Neuronal stem cell (in vitro differentiated cells): ENCODE measurements around the gene CCDC9B.

Source experiments
- DNase-seq: peaks from one replicate; pipeline ENCODE4 v3.0.0-alpha.2; 2013; ENCODE audit warnings: low spot score
- H2AFZ ChIP-seq: one replicate; pipeline ENCODE4 v1.6.1; 2013; ENCODE audit warnings: mild to moderate bottlenecking, low read length, inconsistent platforms
- H2AK5ac ChIP-seq: 2 replicates; pipeline ENCODE4 v1.6.1; 2013; ENCODE audit warnings: low read depth, mild to moderate bottlenecking, inconsistent platforms, low read length, moderate library complexity, mixed read lengths
- H2BK120ac ChIP-seq: 2 replicates; pipeline ENCODE4 v1.6.1; 2013; ENCODE audit warnings: low read depth, mild to moderate bottlenecking, inconsistent platforms, low read length, moderate library complexity, mixed read lengths
- H2BK12ac ChIP-seq: one replicate; pipeline ENCODE4 v1.6.1; 2013; ENCODE audit warnings: low read length, inconsistent platforms
- H2BK15ac ChIP-seq: 2 replicates; pipeline ENCODE4 v1.6.1; 2013; ENCODE audit warnings: mild to moderate bottlenecking, low read length, inconsistent platforms, mixed read lengths
- H2BK5ac ChIP-seq: one replicate; pipeline ENCODE4 v1.6.1; 2013; ENCODE audit warnings: inconsistent platforms, mild to moderate bottlenecking, low read length, moderate library complexity
- H3K14ac ChIP-seq: one replicate; pipeline ENCODE4 v1.6.1; 2013; ENCODE audit warnings: low read length, inconsistent platforms
- H3K18ac ChIP-seq: 2 replicates; pipeline ENCODE4 v1.6.1; 2013; ENCODE audit warnings: low read length, inconsistent platforms
- H3K23ac ChIP-seq: 2 replicates; pipeline ENCODE4 v1.6.1; 2013; ENCODE audit warnings: low read depth, mild to moderate bottlenecking, mixed read lengths, low read length, inconsistent platforms; ENCODE audit not compliant: poor library complexity
- H3K27ac ChIP-seq: replicated peaks from 3 replicates; pipeline ENCODE4 v1.5.1; 2013; ENCODE audit warnings: low read length, inconsistent platforms
- H3K27me3 ChIP-seq, 3 experiments: 2 replicates each; pipeline ENCODE4 v1.6.1; 2013; ENCODE audit warnings: low read length in 3 of 3, mild to moderate bottlenecking in 2 of 3, inconsistent platforms in 1 of 3, low read depth in 1 of 3, mixed read lengths in 1 of 3, moderate library complexity in 1 of 3; ENCODE audit not compliant: control insufficient read depth in 3 of 3, insufficient read depth in 3 of 3
- H3K36me3 ChIP-seq, 2 donors: replicated peaks in 1 of 2; 2 replicates each; pipeline ENCODE4 v1.6.1; 2013; ENCODE audit warnings: low read length in 2 of 2; ENCODE audit not compliant: control insufficient read depth in 2 of 2, insufficient read depth in 2 of 2
- H3K4ac ChIP-seq: 2 replicates; pipeline ENCODE4 v1.6.1; 2013; ENCODE audit warnings: inconsistent platforms, mild to moderate bottlenecking, low read length, moderate library complexity
- H3K4me1 ChIP-seq, 2 donors: 1 replicate in 1 of 2; 2 replicates in 1 of 2; pipeline ENCODE4 v1.6.1; 2013; ENCODE audit warnings: low read length in 2 of 2, low read depth in 1 of 2; ENCODE audit not compliant: control insufficient read depth in 2 of 2, insufficient read depth in 1 of 2
- H3K4me2 ChIP-seq: one replicate; pipeline ENCODE4 v1.6.1; 2013; ENCODE audit warnings: mild to moderate bottlenecking, low read length, inconsistent platforms; ENCODE audit not compliant: insufficient read depth, poor library complexity, severe bottlenecking
- H3K4me3 ChIP-seq, 2 donors: 2 replicates each; pipeline ENCODE4 v1.5.1; 2013; ENCODE audit warnings: low read length in 2 of 2, mild to moderate bottlenecking in 2 of 2, inconsistent platforms in 1 of 2, moderate library complexity in 1 of 2
- H3K79me1 ChIP-seq: one replicate; pipeline ENCODE4 v1.6.1; 2013; ENCODE audit warnings: low read depth, mild to moderate bottlenecking, inconsistent platforms, low read length, moderate library complexity
- H3K9ac ChIP-seq: one replicate; pipeline ENCODE4 v1.6.1; 2013; ENCODE audit warnings: mild to moderate bottlenecking, low read depth, low read length, inconsistent platforms; ENCODE audit not compliant: poor library complexity
- H3K9me3 ChIP-seq, 2 donors: replicated peaks in 1 of 2; 2 replicates each; pipeline versions ENCODE3 to v1.6.1; 2013; ENCODE audit warnings: low read length in 2 of 2, mild to moderate bottlenecking in 2 of 2, inconsistent platforms in 1 of 2, low read depth in 1 of 2, mixed read lengths in 1 of 2, moderate library complexity in 1 of 2; ENCODE audit not compliant: control insufficient read depth in 2 of 2, insufficient read depth in 1 of 2
- H4K8ac ChIP-seq: one replicate; pipeline ENCODE4 v1.6.1; 2013; ENCODE audit warnings: low read depth, mild to moderate bottlenecking, inconsistent platforms, low read length, moderate library complexity
- H4K91ac ChIP-seq: one replicate; pipeline ENCODE4 v1.6.1; 2013; ENCODE audit warnings: low read length, low read depth, mild to moderate bottlenecking, inconsistent platforms; ENCODE audit not compliant: poor library complexity
- WGBS, 2 donors: extraction: QIAGEN DNeasy Blood & Tissue Kit; methylation state at CpG; one replicate each; pipeline ENCODE4 v1.1.7; 2013; ENCODE audit warnings: missing lambda C conversion rate in 2 of 2, mixed read lengths in 1 of 2; ENCODE audit not compliant: insufficient read length in 2 of 2, insufficient replicate concordance in 1 of 2; ENCODE audit errors: extremely low coverage in 2 of 2; 5-methylcytosine and 5-hydroxymethylcytosine counted together

The CCDC9B gene

DNA sequence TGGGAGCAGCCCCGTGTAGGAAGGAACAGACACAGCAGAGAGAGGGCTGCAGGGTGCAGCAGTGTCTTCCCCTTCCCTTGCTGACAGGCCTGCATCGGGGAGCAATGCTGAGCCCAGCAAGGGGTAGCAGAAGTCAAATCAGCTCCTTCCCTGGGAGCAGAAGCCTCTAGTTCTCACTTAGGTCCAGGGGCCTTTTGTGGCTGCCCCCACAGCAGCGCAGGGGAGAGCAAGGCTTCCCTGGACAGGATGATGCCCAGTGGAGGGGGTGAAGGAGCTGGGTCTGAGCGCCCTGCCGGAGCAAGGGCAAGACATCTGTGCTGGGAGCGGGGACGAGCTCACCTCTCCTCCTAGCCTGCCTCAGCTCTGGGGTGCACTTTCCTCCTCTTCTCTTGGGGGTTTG is 33.8 kb downstream of the CCDC9B start:
- H3K79me1 ChIP-seq, result no peaks in the 10 kb centered on the region
- no peaks in the 10 kb centered on the region for H3K36me3 ChIP-seq
- no peak overlapping the region for H3K4me3 ChIP-seq
- H2AFZ ChIP-seq, result peak overlapping the region; percentile 83
- peak overlapping the region; percentile 30 for H2BK5ac ChIP-seq
- H3K4me2 ChIP-seq, result no peak overlapping the region
- H3K14ac ChIP-seq, result no peak overlapping the region
- no peaks in the 10 kb centered on the region for H3K9me3 ChIP-seq
- WGBS, 2 donors, result no CpG with 5 or more reads among the region's 7 CpGs
- H3K9ac ChIP-seq, result no peak overlapping the region
- peak overlapping the region; percentile 22 for H2AK5ac ChIP-seq
- H3K23ac ChIP-seq, result no peak overlapping the region
- H3K27me3 ChIP-seq, result peaks cover 0 to 4% (median 0%) of the 10 kb centered on the region in 3 experiments
- H3K27ac ChIP-seq, result no peak overlapping the region
- H4K91ac ChIP-seq, result no peak overlapping the region
- H2BK12ac ChIP-seq, result no peak overlapping the region
- H3K4me1 ChIP-seq, result peaks cover 5 to 33% of the 10 kb centered on the region in 2 donors
- DNase-seq, result no peak
- no peak overlapping the region for H4K8ac ChIP-seq
- no peak overlapping the region for H2BK15ac ChIP-seq
- H2BK120ac ChIP-seq, result no peak overlapping the region
- H3K18ac ChIP-seq, result peak overlapping the region; percentile 35
- no peak overlapping the region for H3K4ac ChIP-seq

DNA sequence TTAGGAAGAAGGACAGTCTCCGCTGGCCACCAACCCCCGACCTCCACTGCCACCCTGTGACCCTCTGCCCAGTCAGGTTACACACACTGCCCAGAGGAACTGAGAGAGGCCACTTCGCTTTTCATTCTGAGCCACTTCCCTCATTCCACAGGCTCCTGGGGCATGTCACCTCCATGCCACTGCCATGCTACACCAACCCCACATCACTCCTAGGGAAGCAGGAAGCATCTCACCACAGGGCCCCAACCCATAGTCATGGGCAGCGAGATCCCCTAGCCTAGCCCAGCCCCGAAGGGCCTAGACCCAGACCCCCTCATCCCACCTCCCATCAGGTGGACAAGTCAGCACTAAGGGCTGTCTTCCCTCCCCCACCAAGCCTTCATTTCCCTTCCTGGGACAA is 34.4 kb downstream of the CCDC9B start:
- Histone ChIP-seq H3K9me3 (no peaks in the 10 kb centered on the region), H3K4me3 (no peak overlapping the region), H3K4me1 (peaks cover 10 to 36% of the 10 kb centered on the region in 2 donors), H3K23ac (no peak overlapping the region), H3K4ac (no peak overlapping the region), H2BK120ac (no peak overlapping the region), H3K18ac (no peak overlapping the region), H4K91ac (no peak overlapping the region), H2BK12ac (no peak overlapping the region), H3K27ac (no peak overlapping the region), H2AK5ac (no peak overlapping the region), H3K36me3 (no peaks in the 10 kb centered on the region), H2BK5ac (no peak overlapping the region), H3K14ac (no peak overlapping the region), H3K4me2 (no peak overlapping the region), H3K9ac (no peak overlapping the region), H2BK15ac (no peak overlapping the region), H3K79me1 (no peaks in the 10 kb centered on the region), H4K8ac (no peak overlapping the region), H3K27me3 (peaks cover 0 to 4% (median 0%) of the 10 kb centered on the region in 3 experiments), H2AFZ (peak overlapping the region; percentile 83)
- no peak for DNase-seq
- no CpG with 5 or more reads among the region's 5 CpGs for WGBS, 2 donors

DNA sequence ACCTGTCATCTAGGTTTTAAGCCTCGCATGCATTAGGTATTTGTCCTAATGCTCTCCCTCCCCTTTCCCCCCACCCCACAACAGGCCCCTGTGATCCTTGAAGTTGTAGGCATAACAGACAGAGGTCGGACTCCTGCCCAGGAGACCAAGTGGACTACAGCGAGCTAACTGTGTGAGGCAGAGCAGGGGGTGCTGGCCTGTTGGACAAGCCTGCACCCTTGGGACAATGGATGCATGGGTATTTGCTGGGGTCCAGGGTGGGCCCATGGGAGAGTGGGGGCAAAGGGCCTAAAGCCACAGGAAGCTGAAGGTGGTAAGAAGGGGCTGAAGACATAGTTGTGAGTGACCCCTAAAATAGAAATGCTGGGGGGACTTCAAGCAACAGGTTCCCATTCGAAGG is 35.5 kb downstream of the CCDC9B start:
- Histone ChIP-seq H3K18ac (no peak overlapping the region), H3K36me3 (no peaks in the 10 kb centered on the region), H3K23ac (no peak overlapping the region), H4K91ac (no peak overlapping the region), H2AFZ (no peak overlapping the region), H3K27ac (no peak overlapping the region), H2BK15ac (no peak overlapping the region), H3K4me3 (no peak overlapping the region), H3K14ac (no peak overlapping the region), H3K4me1 (peaks cover 11 to 36% of the 10 kb centered on the region in 2 donors), H4K8ac (no peak overlapping the region), H3K27me3 (no peaks in the 10 kb centered on the region), H3K4ac (no peak overlapping the region), H3K9ac (peak overlapping the region; percentile 50), H2AK5ac (no peak overlapping the region), H2BK5ac (no peak overlapping the region), H2BK120ac (no peak overlapping the region), H3K79me1 (no peaks in the 10 kb centered on the region), H2BK12ac (no peak overlapping the region), H3K4me2 (no peak overlapping the region), H3K9me3 (peaks cover 0 to 3% of the 10 kb centered on the region in 2 donors)
- WGBS, 2 donors, result no CpG with 5 or more reads among the region's 4 CpGs
- no peak for DNase-seq

DNA sequence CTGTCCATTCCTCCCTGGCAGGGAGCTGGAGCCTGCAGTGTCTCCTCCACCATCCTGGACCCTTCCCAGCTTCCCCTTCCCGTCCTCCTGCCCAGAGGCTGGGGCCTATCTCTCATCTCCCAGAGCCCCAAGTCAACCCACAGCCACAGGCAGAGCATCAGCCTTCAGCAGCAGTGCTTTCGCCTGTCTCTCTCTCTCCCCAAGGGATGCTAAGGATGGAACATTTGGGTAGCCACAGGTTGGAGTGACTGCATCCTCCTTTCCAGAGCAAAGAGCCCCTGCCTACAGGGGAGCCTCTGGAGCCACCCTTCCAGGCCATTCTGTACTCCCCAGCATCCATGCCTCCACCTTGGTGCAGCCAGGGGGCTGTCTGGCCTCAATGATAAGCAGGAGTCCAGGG is 37.2 kb downstream of the CCDC9B start:
- no peak overlapping the region for H3K4me2 ChIP-seq
- WGBS, 2 donors, result no CpG with 5 or more reads among the region's 2 CpGs
- H3K14ac ChIP-seq, result no peak overlapping the region
- no peak for DNase-seq
- H3K4me3 ChIP-seq, result no peak overlapping the region
- H3K23ac ChIP-seq, result no peak overlapping the region
- H2BK15ac ChIP-seq, result no peak overlapping the region
- no peak overlapping the region for H3K9ac ChIP-seq
- H2AK5ac ChIP-seq, result no peak overlapping the region
- H4K91ac ChIP-seq, result no peak overlapping the region
- H3K36me3 ChIP-seq, result no peaks in the 10 kb centered on the region
- no peak overlapping the region for H3K18ac ChIP-seq
- no peak overlapping the region for H3K4ac ChIP-seq
- H3K9me3 ChIP-seq, result peaks cover 0 to 13% of the 10 kb centered on the region in 2 donors
- no peak overlapping the region for H4K8ac ChIP-seq
- H2BK120ac ChIP-seq, result peak overlapping the region; percentile 35
- H3K4me1 ChIP-seq, result peaks cover 5 to 23% of the 10 kb centered on the region in 2 donors
- no peaks in the 10 kb centered on the region for H3K27me3 ChIP-seq
- no peak overlapping the region for H2BK12ac ChIP-seq
- no peak overlapping the region for H2AFZ ChIP-seq
- peak overlapping the region; percentile 54 for H2BK5ac ChIP-seq
- no peaks in the 10 kb centered on the region for H3K79me1 ChIP-seq
- H3K27ac ChIP-seq, result no peak overlapping the region
